Choroid plexus epithelial cell (primary cell): Measurements from ENCODE around the gene CACNG8.

Source experiments
- DNase-seq: peaks from one replicate; pipeline ENCODE4 v3.0.0-alpha.2; 2010; ENCODE audit warnings: low read depth
- H3K4me3 ChIP-seq: 2 replicates; pipeline ENCODE4 v1.5.1; 2011; ENCODE audit warnings: low read depth, mild to moderate bottlenecking, control low read depth, low read length, moderate library complexity
- CTCF ChIP-seq: conservative IDR thresholded peaks from 2 replicates; pipeline ENCODE4 v1.5.1; 2011; ENCODE audit warnings: low read depth, mild to moderate bottlenecking, control low read depth, inconsistent platforms, low read length, moderate library complexity

The CACNG8 gene

GRCh38 chr19:53962887-53963431 is at the start of gene CACNG8:
CACNG8 (plus strand) TSS chr19:53962937.
- peak within 1 kb of the TSS; percentile 65 for H3K4me3 ChIP-seq
- DNase-seq, result no peak
- TF ChIP-seq CTCF, result no peak

- H3K4me3 ChIP-seq, result no peak overlapping the region
- no peak for DNase-seq
- TF ChIP-seq CTCF, result no peak
Measured at GRCh38 chr19:53915000-53915399, 47.7 kb upstream of the CACNG8 start.

- H3K4me3 ChIP-seq, result no peak overlapping the region
Measured at GRCh38 chr19:53916004-53916403, 46.7 kb upstream of the CACNG8 start.

GRCh38 chr19:53917356-53917755 is 45.4 kb upstream of the CACNG8 start:
- no peak for DNase-seq
- no peak overlapping the region for H3K4me3 ChIP-seq
- TF ChIP-seq CTCF, result no peak

More at GRCh38 chr19:53916004-53916403, 46.7 kb upstream of the CACNG8 start:
- TF ChIP-seq CTCF, result no peak
- DNase-seq, result no peak

- DNase-seq, result peak; percentile 86
- no peak overlapping the region for H3K4me3 ChIP-seq
- TF ChIP-seq CTCF, result no peak
Measured at GRCh38 chr19:53927739-53928138, 35.0 kb upstream of the CACNG8 start.

GRCh38 chr19:53936029-53936428 is 26.7 kb upstream of the CACNG8 start:
- TF ChIP-seq CTCF, result no peak
- H3K4me3 ChIP-seq, result no peak overlapping the region
- no peak for DNase-seq

- TF ChIP-seq CTCF, result peak; percentile 4
- no peak overlapping the region for H3K4me3 ChIP-seq
- DNase-seq, result no peak
Measured at GRCh38 chr19:53942001-53942786, 20.5 kb upstream of the CACNG8 start.
